Measurements from ENCODE around the gene PSME3IP1. TPM values are rescaled to one million over a fixed set of nuclear protein-coding genes. Genes with fewer than 3 reads are reported as not detected.

Gene PSME3IP1
- total and polyA plus RNA-seq, 2 of the 8 experiments (the other 6 are each of a cell fraction or from before 2014, with no cell fraction given), result 95.1 to 98.3 TPM

- H4K5ac ChIP-seq (ENCODE audit: insufficient read length, low read depth, low read length), result no peak overlapping the region
- H3K79me2 ChIP-seq (ENCODE audit: control insufficient read depth in 1 of 2, insufficient read depth in 2 of 2, low read length in 2 of 2), result peaks cover 2 to 87% of the 10 kb centered on the region in 2 experiments
- H3K4ac ChIP-seq (replicated peaks; ENCODE audit: insufficient read length, low read depth, low read length), result no peak overlapping the region
- H3K79me1 ChIP-seq (ENCODE audit: low read depth, low read length), result peaks cover 1% of the 10 kb centered on the region
- no peak overlapping the region for H3K27ac ChIP-seq (ENCODE audit: low read depth, low read length)
- H3K9me3 ChIP-seq (ENCODE audit: insufficient read depth in 2 of 2, low read depth in 1 of 2, low read length in 1 of 2), result no peaks in the 10 kb centered on the region
- CTCF ChIA-PET (ENCODE audit: partially characterized antibody), result interaction anchor here (0.7 to 1.2 kb wide), 2 partner anchors 40 to 44 kb away, joined by 3 read pairs; no protein-coding TSS in a partner anchor
- H3K23me2 ChIP-seq (ENCODE audit: low read depth, low read length), result peaks cover 3% of the 10 kb centered on the region
- H3K4me3 ChIP-seq (ENCODE audit: extremely low read depth in 1 of 4, insufficient read depth in 2 of 4, low read depth in 3 of 4, low read length in 4 of 4), result no peak overlapping the region
- no peak overlapping the region for H2BK20ac ChIP-seq (ENCODE audit: low read length)
- H3K4me1 ChIP-seq (replicated peaks in 1 of 4; ENCODE audit: control insufficient read depth in 3 of 4, insufficient read depth in 4 of 4, low read length in 3 of 4), result peaks cover 0 to 5% (median 2%) of the 10 kb centered on the region in 4 experiments; a peak in 2 of 7 replicates
- no peak overlapping the region for H2BK15ac ChIP-seq (ENCODE audit: low read length)
- DNase-seq (ENCODE audit: low read depth in 1 of 2, low spot score in 2 of 2) (no peak), FAIRE-seq (no peak)
- no peaks in the 10 kb centered on the region for H4K20me1 ChIP-seq (replicated peaks in 1 of 2; ENCODE audit: control insufficient read depth in 1 of 2, insufficient read depth in 2 of 2, low read length in 2 of 2)
- no peak overlapping the region for H2AK5ac ChIP-seq (ENCODE audit: low read depth, low read length)
- H3K23ac ChIP-seq (ENCODE audit: insufficient read length), result no peak overlapping the region
- WGBS, 2 experiments (ENCODE audit: extremely low coverage in 1 of 2, insufficient coverage in 1 of 2, insufficient read length in 1 of 2, insufficient replicate concordance in 2 of 2, low coverage in 1 of 2, low lambda C conversion rate in 2 of 2, missing lambda C conversion rate in 1 of 2), result 92% methylated on average over 3 of the region's 3 CpGs; no CpG with 5 or more reads in 1 of the 2 experiments
- no peak overlapping the region for H2BK120ac ChIP-seq (replicated peaks; ENCODE audit: low read depth, low read length)
- H2BK5ac ChIP-seq (ENCODE audit: low read depth, low read length), result no peak overlapping the region
- H4K91ac ChIP-seq (replicated peaks; ENCODE audit: insufficient read length, low read length), result no peak overlapping the region
- no peak overlapping the region for H3K14ac ChIP-seq (ENCODE audit: insufficient read length)
- H2BK12ac ChIP-seq (ENCODE audit: low read depth, low read length), result no peak overlapping the region
- TF ChIP-seq SIN3A (conservative IDR thresholded peaks at IDR 0.05 in 1 of 2, IDR thresholded peaks at IDR 0.05 in 1 of 2; ENCODE audit: low read depth in 1 of 2, low read length in 2 of 2) (no peak), SIRT6 (IDR thresholded peaks at IDR 0.05; ENCODE audit: low read length) (no peak), CREB1 (IDR thresholded peaks at IDR 0.05) (no peak), SP1 (IDR thresholded peaks at IDR 0.05; ENCODE audit: low read depth, low read length) (no peak), RFX5 (IDR thresholded peaks at IDR 0.05; ENCODE audit: borderline replicate concordance, low read depth, low read length) (no peak)
- H2AFZ ChIP-seq (ENCODE audit: low read length), result no peak overlapping the region
- no peak overlapping the region for H3K9ac ChIP-seq (replicated peaks in 1 of 4; ENCODE audit: extremely low read depth in 1 of 4, low read depth in 3 of 4, low read length in 3 of 4)
- H3K18ac ChIP-seq (ENCODE audit: extremely low read depth, low read length), result no peak overlapping the region
- POLR2A ChIA-PET (ENCODE audit: partially characterized antibody), result no interaction called here
- H3K4me2 ChIP-seq (ENCODE audit: insufficient read depth in 1 of 2, low read depth in 2 of 2, low read length in 2 of 2), result no peak overlapping the region
- no peaks in the 10 kb centered on the region for H3K36me3 ChIP-seq (ENCODE audit: control insufficient read depth in 2 of 4, insufficient read depth in 4 of 4, low read length in 3 of 4)
- no peak overlapping the region for H4K8ac ChIP-seq (ENCODE audit: extremely low read depth, insufficient read depth, low read length)
- H3K27me3 ChIP-seq (replicated peaks in 1 of 4; ENCODE audit: control insufficient read depth in 3 of 4, extremely low read depth in 1 of 4, insufficient read depth in 3 of 4, low read length in 3 of 4), result no peaks in the 10 kb centered on the region
- no peak overlapping the region for H3K56ac ChIP-seq (replicated peaks; ENCODE audit: insufficient read length, low read depth, low read length)
Measured at GRCh38 chr16:57192146-57192545, 6.3 kb upstream of the PSME3IP1 start.
